NCI-H510A (cell line): ENCODE results near the gene S100A2.

ENCODE experiments used
- DNase-seq: peaks from one replicate; lab custom pipeline; 2025; lab: John Stamatoyannopoulos, UW

Gene S100A2

DNA sequence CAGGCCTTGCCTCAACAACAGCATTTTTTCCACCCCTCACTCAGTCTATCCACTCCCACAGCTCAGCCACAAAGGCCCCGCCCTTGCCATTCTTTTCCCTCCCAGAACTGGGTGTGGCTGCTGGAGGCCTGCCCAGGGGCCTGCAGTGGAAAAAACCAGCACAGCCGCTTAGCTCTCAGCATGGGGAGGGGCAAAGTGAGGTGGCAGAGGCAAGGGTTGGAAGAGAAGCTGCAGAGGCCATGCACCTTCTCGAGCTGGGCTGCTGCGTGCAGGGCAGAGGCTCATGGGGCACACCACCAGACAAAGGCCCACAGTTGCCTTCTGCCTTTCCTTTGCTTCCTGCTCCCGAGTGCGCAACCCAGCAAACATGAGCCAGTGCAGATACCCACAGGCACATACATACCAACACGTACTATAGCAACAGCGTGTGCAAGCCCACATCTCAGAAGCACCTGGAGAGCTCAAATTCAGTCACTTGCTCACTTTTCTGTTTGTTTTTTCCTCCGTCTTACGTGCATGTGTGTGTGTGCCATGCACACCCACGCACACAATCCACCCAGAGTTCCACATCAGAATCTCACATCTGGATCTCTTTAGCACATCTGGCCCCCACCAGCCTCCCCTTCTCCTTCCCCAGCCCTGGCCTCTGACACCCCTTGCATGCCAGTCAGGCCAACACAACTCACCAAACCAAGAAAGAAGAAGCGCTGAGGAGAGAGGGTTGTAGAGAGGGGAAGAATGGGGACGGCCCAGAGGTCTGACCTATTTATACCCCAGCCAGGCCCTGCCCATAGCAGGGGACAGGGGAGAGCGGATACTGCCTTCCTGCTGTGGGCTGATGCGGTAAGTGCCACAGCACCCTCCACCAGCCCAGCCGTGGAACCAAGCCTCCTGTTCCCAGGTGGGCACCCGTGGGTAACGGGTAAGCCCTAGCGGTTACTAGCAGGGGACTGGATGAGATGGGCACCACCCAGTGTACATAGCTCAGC, 20.3 kb downstream of the S100A2 start, which contains the start of gene S100A4:
Gene S100A4, minus strand, starts transcription at position 740 of the 989 bp plus-strand sequence. CDS start 1,012 bp downstream, outside the sequence.
- peak; percentile 87 for DNase-seq

GRCh38 chr1:153544453-153545066, 21.1 kb downstream of the S100A2 start:
- DNase-seq: no peak

DNA sequence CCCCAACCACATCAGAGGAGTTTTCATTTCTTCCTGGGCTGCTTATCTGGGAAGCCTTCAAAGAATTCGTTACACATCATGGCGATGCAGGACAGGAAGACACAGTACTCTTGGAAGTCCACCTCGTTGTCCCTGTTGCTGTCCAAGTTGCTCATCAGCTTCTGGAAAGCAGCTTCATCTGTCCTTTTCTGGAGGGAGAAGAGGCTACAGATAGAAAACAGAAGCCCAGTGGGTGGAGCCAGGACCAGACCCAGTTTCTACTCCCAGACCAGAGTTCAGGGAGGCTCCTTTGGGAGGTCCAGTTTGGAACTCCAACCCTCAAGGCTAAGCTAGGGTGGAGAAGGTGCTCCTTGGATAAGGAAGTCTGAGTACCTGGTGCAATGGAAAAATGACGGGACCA, 21.9 kb downstream of the S100A2 start:
- no peak for DNase-seq

- no peak for DNase-seq
These were observed 22.5 kb downstream of the S100A2 start for GRCh38 chr1:153542956-153543711.

DNA sequence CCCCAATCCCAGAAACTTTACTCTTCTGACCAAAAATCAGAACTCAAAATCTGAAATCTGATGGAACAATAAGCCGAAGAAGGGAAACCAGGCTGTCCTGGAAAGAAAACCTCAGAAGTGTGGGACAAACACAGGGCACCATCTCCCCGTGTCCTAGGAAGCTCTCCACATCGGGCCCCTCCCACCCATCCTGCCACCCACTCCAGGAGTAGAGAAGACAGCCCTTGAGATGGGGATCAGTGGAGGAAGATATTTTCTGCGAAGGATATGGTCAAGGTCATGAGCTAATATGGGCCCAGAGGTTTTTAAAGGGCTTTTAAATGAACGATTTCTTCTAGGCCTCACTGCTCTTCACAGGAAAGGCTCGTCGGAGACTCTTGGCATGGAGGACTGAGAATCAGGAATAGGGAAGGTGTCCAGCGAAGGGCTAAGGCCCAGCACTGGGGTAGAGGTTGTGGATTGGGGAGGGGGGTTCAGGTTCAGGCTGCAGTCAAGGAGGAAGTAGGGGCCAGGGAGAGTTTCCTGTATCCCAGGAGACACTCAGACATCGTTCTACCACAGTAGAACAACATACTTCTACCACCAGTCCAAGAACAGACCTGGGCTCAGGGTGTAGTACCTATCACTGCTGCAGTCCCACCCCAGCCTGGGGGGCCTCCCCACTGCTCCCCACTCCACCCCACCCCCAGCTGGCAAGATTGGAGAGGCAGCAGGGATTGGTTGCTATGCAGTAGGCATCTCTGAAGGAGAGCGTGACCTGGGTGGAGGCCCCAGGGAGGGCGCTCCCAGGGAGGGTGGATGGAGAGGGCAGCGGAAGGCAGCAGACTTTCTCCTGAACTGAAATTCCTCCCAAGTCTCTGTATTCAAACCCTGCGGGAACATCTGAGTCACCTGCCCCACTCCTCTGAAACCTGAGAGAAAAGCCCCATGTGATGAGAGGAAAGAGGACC, 23.7 kb downstream of the S100A2 start:
- no peak for DNase-seq

GRCh38 chr1:153540394-153541361, 25.0 kb downstream of the S100A2 start, which contains the start of gene S100A5:
Gene S100A5, minus strand, starts transcription at chr1:153540934. Its CDS starts 743 bp downstream, at chr1:153540191.
- DNase-seq: no peak

GRCh38 chr1:153539395-153540093, 26.1 kb downstream of the S100A2 start:
- peak; percentile 24 for DNase-seq

GRCh38 chr1:153538315-153538821, 27.3 kb downstream of the S100A2 start:
- DNase-seq: peak; percentile 55

- no peak for DNase-seq
These were observed 28.3 kb downstream of the S100A2 start for GRCh38 chr1:153537376-153537730.

DNA sequence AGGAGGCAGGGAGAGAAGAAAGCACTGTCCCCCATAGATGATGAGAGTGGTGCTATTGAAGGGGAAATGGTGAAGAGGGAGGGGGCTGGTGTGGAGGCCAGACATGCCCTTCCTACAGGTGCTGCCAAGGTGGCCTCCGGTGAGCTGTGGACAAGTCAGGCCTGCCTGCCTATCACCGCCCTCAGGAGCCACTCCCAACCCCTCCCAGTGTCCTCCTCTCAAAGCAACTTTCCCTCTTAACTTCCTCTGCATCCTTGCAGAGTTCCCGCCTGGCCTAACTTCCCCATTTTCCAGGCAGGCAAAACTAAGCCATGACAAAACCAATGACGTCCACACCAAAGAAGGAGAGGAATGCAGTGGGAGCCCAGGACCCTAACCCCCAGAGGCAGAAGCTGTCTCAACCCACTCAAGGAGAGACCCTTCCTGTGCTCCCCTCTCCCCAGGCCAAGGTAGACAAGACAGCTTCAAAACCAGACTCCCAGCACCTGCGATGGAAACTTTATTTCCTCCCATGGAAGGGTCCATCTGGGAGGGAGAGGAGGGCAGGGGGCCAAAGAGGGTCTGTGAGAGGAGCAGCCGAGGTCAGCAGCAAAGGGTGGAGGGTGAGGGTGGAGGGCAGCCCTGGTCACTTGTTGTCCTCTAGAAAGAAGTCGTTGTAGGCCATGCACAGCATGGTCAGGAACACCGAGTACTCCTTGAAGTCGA, 28.8 kb downstream of the S100A2 start:
- peak; percentile 55 for DNase-seq

- DNase-seq: no peak
These were observed 29.5 kb downstream of the S100A2 start for GRCh38 chr1:153536012-153536670.

DNA sequence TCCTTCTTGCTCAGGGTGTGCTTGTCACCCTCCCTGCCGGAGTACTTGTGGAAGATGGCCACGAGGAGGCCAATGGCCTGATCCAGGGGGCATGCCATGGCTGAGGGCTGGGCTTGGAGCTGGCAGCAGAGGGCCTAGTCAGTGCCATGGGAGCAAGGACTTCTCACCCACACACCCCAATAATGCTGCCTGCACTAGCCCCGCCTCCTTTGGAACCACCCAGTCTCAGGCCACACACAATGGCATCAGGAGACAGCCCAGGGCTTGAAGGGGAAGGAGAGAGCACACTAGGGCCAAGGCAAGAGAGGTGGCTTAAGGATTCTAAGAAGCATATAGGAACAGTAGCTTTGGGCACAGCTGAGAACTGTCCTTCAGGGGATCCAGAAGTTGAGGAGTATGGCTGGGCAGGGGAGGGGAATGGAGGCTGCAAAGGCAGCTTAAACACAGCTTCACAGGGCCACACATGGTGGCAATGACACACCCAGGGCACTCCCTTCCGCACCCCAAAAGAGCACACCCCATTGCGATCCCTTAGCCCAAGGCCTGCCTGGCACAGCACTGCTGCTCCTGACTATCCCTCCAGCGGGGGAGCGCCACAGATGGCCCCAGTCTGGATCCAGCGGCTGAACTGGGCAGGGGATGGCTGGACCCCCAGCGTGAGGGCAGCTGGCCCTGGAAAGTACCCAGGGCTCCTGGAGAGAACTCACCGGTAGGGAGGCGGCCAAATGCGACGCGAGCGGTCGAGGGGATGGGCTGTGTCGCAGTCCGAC, 30.2 kb downstream of the S100A2 start, which contains the start of gene S100A6:
Gene S100A6, minus strand, starts transcription at position 750 of the 770 bp plus-strand sequence. Its CDS starts 652 bp downstream, at position 98.
- no peak for DNase-seq

DNA sequence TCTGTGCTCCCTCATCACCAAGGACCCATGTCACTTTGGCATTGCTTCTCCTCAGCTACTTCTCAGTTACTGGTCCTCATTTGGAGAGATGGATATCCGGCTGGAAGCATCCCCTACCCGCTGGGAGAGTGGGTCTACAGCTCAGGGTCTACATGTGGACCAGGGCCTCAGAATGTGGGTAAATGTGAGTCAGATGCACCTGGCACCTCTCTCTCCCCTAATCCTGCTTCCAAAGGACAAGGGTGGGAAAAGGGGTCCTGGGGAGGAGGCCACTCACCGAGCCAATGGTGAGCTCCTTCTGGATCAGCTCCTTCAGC, 30.8 kb downstream of the S100A2 start:
- no peak for DNase-seq

GRCh38 chr1:153534226-153534924, 31.3 kb downstream of the S100A2 start:
- DNase-seq: no peak

DNA sequence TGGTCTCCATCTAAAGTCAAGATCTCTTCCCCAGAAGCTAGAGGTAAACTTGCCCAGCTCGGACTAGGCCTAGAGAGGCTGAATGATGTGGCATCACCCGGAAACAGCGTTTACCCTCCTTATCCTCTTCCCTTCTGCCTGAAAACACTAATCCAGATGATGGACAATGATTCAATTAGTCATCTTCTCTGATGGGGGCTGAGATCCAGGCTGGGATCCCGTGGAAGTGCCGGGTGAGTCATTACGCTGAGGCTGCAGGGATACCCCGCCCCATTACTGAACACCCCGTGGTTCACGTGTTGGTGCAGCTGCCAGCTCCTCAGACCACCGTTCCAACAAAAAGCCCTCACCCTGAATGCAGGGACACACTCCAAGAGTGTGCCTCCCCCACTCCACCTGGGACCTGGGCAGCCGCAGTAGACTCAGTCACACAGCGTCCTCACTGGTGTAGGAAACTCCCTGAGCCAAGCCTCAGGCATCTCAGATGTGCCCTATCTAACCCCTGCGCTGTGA, 31.9 kb downstream of the S100A2 start:
- no peak for DNase-seq
